Type B pancreatic cell (in vitro differentiated cells): ENCODE data around the gene KRTAP10-9. TPM values are rescaled to one million over a fixed set of nuclear protein-coding genes. Genes with fewer than 3 reads are reported as not detected.

Source experiments
- DNase-seq: peaks from one replicate; pipeline ENCODE4 v3.0.0; 2021; ENCODE audit warnings: mixed read lengths; ENCODE audit not compliant: unreplicated experiment; ENCODE audit errors: extremely low spot score
- H3K27ac Mint-ChIP-seq: 2 replicates; pipeline ENCODE4 v1.8.0; 2021; ENCODE audit warnings: mild to moderate bottlenecking, mixed read lengths
- H3K27me3 Mint-ChIP-seq: 2 replicates; pipeline ENCODE4 v1.8.0; 2021; ENCODE audit warnings: mixed read lengths
- H3K36me3 Mint-ChIP-seq: 2 replicates; pipeline ENCODE4 v1.8.0; 2021; ENCODE audit warnings: mixed read lengths
- H3K4me1 Mint-ChIP-seq: one replicate; pipeline ENCODE4 v1.8.0; 2021; ENCODE audit warnings: mixed read lengths; ENCODE audit not compliant: unreplicated experiment
- H3K4me3 Mint-ChIP-seq: 2 replicates; pipeline ENCODE4 v1.8.0; 2021; ENCODE audit warnings: mild to moderate bottlenecking, mixed read lengths
- H3K9me3 Mint-ChIP-seq: 2 replicates; pipeline ENCODE4 v1.8.0; 2021; ENCODE audit warnings: mixed read lengths
- total RNA-seq: library from RNA; stranded (reverse); gene quantifications from 2 replicates; pipeline ENCODE4 v1.2.1, GENCODE V29; 2021; ENCODE audit warnings: low replicate concordance
- TF ChIP-seq, protein P1 (sequence below): fragments of 200-600 bp; sonication (generic); conservative IDR thresholded peaks from 2 replicates; pipeline ENCODE4 v1.5.0; 2021; ENCODE audit warnings: antibody characterized with exemption, mild to moderate bottlenecking

Gene KRTAP10-9
- total RNA-seq, 1 donor from 2014 or later: not detected

DNA sequence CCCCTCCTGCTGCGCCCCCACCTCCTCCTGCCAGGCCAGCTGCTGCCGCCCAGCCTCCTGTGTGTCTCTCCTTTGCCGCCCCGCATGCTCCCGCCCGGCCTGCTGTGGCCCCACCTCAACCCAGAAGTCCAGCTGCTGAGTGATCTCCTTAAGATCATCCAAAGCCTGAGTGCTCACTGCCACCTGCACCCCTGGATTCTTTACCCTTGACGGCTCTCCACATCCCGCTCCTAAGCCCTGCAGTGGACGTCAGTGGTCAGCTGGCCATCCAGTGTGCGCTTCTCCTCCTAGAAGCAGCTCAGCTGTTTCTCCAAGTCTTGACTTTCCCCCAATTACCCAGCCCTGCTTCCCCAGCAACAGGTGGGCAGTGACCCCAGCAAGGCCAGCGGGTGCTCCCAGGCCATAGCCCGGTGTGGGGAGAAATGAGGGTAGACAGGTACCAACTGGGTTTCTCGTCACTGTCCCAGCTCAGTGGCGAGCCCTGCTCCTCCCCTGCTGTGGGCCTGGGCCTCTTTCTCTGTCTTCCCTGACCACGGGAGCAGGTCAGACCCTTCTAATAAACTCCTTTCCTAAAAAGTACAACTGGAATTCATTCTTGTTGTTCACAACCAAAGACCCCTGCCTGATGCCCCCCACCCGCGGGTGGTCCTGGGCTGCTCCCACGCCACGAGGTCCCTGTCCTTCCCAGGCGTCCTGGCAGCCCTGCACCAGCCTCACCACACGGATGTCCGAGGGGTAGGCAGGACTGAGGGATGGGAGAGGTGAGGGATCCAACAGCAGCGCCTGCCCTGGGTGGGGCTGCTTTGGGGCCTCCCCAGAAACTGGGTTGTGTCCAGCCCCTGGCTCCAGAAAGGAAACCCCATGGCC is 25.1 kb upstream of the KRTAP10-9 start:
- TF ChIP-seq, protein P1, sequence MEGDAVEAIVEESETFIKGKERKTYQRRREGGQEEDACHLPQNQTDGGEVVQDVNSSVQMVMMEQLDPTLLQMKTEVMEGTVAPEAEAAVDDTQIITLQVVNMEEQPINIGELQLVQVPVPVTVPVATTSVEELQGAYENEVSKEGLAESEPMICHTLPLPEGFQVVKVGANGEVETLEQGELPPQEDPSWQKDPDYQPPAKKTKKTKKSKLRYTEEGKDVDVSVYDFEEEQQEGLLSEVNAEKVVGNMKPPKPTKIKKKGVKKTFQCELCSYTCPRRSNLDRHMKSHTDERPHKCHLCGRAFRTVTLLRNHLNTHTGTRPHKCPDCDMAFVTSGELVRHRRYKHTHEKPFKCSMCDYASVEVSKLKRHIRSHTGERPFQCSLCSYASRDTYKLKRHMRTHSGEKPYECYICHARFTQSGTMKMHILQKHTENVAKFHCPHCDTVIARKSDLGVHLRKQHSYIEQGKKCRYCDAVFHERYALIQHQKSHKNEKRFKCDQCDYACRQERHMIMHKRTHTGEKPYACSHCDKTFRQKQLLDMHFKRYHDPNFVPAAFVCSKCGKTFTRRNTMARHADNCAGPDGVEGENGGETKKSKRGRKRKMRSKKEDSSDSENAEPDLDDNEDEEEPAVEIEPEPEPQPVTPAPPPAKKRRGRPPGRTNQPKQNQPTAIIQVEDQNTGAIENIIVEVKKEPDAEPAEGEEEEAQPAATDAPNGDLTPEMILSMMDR: no peak
- H3K27me3 Mint-ChIP-seq: peaks cover 8% of the 10 kb centered on the region
- no peaks in the 10 kb centered on the region for H3K36me3 Mint-ChIP-seq
- peaks cover 4% of the 10 kb centered on the region for H3K4me1 Mint-ChIP-seq
- H3K27ac Mint-ChIP-seq: no peak overlapping the region
- no peak overlapping the region for H3K4me3 Mint-ChIP-seq
- H3K9me3 Mint-ChIP-seq: peaks cover 13% of the 10 kb centered on the region
- DNase-seq: no peak

DNA sequence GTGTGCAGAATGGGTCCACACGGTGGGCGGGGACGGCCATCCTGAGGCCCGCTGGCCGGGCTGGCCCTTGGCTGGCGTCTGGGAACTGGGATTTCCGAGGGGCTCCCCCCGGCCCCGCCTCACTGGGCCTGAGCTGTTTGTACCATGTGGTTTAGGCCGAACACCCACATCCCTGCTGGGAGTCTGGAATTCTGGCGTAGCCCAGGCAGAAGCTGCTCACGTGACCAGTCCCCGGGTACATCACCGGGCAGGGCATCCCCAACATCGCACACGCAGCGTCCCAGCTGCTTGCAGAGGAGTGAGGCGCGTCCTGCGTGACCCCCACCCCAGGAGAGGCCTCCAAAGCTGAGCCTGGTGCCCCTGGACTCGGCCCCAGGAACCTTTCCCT is 24.4 kb upstream of the KRTAP10-9 start:
- Mint-ChIP-seq H3K4me3 (no peak overlapping the region), H3K9me3 (peaks cover 13% of the 10 kb centered on the region), H3K36me3 (no peaks in the 10 kb centered on the region), H3K4me1 (peaks cover 4% of the 10 kb centered on the region), H3K27ac (no peak overlapping the region), H3K27me3 (peaks cover 8% of the 10 kb centered on the region)
- TF ChIP-seq, protein P1: no peak
- DNase-seq: no peak

DNA sequence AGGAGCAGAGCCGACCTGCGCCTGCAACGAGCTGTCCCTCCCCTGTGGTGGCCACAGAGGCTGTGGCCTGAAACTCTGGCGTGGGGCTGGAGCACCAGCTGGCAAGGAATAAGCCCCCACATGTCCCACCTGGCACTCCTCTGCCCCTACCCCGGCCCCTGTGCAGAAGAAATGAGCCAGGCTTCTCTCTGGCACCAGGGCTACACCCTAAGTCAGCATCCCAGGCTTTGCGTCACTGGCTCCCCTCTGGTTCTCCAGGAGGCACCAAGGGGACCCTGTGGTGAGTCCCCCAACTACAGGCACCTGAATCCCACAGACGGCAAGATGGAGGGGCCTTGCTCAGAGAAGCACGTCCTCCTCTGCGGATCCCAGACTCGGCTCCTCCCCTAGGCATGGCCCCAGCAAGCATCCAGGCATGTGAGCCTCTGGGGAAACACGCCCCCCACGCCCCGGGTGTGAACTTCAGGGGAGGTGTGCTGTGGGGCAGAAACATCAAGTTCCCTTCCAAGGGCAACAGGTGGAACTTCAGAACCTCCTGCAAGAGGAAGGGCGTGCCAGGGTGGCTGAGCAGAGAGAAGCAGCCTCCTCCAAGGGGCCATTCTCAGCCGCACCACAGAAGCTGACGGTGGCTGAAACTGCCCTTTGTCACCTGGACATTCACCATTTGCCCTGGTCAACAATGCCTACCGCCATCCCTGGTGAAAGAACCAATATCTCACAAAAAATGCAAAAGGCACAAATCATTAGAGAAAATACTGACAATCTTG is 23.6 kb upstream of the KRTAP10-9 start:
- Mint-ChIP-seq H3K27ac (no peak overlapping the region), H3K36me3 (no peaks in the 10 kb centered on the region), H3K27me3 (peaks cover 8% of the 10 kb centered on the region), H3K9me3 (peaks cover 6% of the 10 kb centered on the region), H3K4me1 (no peaks in the 10 kb centered on the region), H3K4me3 (no peak overlapping the region)
- TF ChIP-seq, protein P1: no peak
- no peak for DNase-seq

DNA sequence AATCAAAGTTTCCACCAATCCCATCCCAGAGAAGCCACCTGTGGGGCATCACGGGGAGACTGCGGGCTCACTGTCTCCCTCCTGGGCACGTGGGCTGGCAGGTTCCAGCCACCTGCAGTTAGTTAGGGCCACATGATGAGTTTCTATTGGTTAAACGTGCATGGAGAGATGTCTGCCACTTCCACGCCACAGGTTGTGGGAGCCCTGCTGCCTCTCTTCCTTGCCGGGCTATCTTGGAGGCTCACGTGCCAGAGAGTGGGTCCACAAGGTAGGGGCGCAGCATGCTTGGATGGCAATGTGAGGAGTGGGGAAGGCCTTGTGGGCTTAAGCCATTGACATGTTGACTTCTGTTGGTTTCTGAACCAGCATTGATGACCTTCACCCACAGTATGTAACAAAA is 23.0 kb upstream of the KRTAP10-9 start:
- Mint-ChIP-seq H3K36me3 (no peaks in the 10 kb centered on the region), H3K4me3 (no peak overlapping the region), H3K9me3 (peaks cover 3% of the 10 kb centered on the region), H3K27me3 (peaks cover 8% of the 10 kb centered on the region), H3K27ac (no peak overlapping the region), H3K4me1 (no peaks in the 10 kb centered on the region)
- TF ChIP-seq, protein P1: no peak
- no peak for DNase-seq

DNA sequence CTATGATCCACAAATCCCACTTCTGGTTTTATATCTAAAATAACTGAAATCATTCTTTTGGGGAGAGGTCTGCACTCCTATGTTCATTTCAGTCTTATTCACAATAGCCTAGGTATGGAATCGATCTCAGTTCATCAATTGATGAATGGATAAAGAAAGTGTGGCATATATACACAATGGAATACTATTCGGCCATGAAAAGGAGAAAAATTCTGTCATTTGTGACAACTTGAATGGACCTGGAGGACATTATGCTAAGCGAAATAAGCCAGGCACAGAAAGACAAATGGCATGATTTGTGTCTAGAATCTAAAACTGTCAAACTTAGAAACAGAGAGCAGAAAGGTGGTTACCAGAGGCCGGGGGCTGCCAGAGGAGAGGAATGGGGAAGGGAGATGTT is 20.4 kb upstream of the KRTAP10-9 start:
- DNase-seq: no peak
- peaks cover 8% of the 10 kb centered on the region for H3K27me3 Mint-ChIP-seq
- TF ChIP-seq, protein P1: no peak
- no peak overlapping the region for H3K4me3 Mint-ChIP-seq
- peaks cover 13% of the 10 kb centered on the region for H3K9me3 Mint-ChIP-seq
- no peak overlapping the region for H3K27ac Mint-ChIP-seq
- H3K4me1 Mint-ChIP-seq: no peaks in the 10 kb centered on the region
- no peaks in the 10 kb centered on the region for H3K36me3 Mint-ChIP-seq
